Testis (tissue), 2 donors: ENCODE data around the gene OTOGL.

ENCODE experiments used
- POLR2A ChIP-seq: fragments of 450-650 bp; IDR thresholded peaks from one replicate; pipeline ENCODE4 v1.6.1; 2017; ENCODE audit warnings: antibody characterized with exemption, mild to moderate bottlenecking, moderate library complexity
- TF ChIP-seq, protein P1 (sequence below), 3 experiments: fragments of 450-650 bp in 2 of 3; fragments of 200-600 bp in 1 of 3; sonication (generic) in 1 of 3; IDR thresholded peaks; one replicate each; pipeline ENCODE4 v1.5.1; 2016 to 2019; ENCODE audit warnings: antibody characterized with exemption in 3 of 3, mild to moderate bottlenecking in 2 of 3, moderate library complexity in 1 of 3

DNA sequence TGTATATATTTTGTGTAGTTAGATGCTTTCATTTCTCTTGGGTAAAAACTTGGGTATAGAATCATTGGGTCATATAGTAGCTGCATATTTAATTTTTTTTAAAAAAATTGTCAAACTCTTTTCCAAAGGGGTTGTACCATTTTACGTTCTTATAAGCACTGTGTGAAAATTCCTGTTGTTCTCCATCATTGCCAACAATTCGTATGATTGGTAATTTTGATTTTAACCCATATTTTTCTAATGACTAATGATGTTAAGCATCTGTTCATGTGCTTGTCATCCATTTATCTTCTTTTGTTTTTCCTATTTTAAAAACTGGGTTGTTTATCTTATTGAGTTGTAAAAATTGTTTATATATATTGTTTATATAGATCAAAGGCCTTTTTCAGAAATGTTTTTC lies 77.4 kb downstream of the OTOGL start:
- TF ChIP-seq, protein P1, sequence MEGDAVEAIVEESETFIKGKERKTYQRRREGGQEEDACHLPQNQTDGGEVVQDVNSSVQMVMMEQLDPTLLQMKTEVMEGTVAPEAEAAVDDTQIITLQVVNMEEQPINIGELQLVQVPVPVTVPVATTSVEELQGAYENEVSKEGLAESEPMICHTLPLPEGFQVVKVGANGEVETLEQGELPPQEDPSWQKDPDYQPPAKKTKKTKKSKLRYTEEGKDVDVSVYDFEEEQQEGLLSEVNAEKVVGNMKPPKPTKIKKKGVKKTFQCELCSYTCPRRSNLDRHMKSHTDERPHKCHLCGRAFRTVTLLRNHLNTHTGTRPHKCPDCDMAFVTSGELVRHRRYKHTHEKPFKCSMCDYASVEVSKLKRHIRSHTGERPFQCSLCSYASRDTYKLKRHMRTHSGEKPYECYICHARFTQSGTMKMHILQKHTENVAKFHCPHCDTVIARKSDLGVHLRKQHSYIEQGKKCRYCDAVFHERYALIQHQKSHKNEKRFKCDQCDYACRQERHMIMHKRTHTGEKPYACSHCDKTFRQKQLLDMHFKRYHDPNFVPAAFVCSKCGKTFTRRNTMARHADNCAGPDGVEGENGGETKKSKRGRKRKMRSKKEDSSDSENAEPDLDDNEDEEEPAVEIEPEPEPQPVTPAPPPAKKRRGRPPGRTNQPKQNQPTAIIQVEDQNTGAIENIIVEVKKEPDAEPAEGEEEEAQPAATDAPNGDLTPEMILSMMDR (IDR thresholded peaks at IDR 0.05), result no peak
- no peak for TF ChIP-seq POLR2A
